Neural cell (in vitro differentiated cells): ENCODE measurements around the gene MTFMT. TPM values are rescaled to one million over a fixed set of nuclear protein-coding genes. Genes with fewer than 3 reads are reported as not detected.

Source experiments
- H2AFZ ChIP-seq: fragments of 200-600, 300-800 bp; sonication (generic), shearing (Covaris generic); 2 replicates; pipeline ENCODE4 v1.6.0; 2014; ENCODE audit warnings: low read depth, mild to moderate bottlenecking, antibody characterized with exemption, low read length, moderate library complexity
- H3F3A ChIP-seq: fragments of 200-600 bp; shearing (Covaris generic); 2 replicates; pipeline ENCODE4 v1.6.1; 2016; ENCODE audit warnings: mild to moderate bottlenecking, moderate library complexity, mixed read lengths, antibody characterized with exemption, low read length; ENCODE audit not compliant: insufficient read depth, poor library complexity, severe bottlenecking
- H3K27ac ChIP-seq: fragments of 200-600, 300-800 bp; sonication (generic), shearing (Covaris generic); 2 replicates; pipeline ENCODE4 v1.5.1; 2014; ENCODE audit warnings: mild to moderate bottlenecking, low read length, moderate library complexity
- H3K27me3 ChIP-seq: fragments of 300-800, 200-600 bp; sonication (generic), shearing (Covaris generic); 2 replicates; pipeline ENCODE4 v1.6.0; 2014; ENCODE audit warnings: mild to moderate bottlenecking, low read depth, low read length, moderate library complexity; ENCODE audit not compliant: insufficient read depth
- H3K36me3 ChIP-seq: fragments of 300-800, 200-600 bp; sonication (generic), shearing (Covaris generic); 2 replicates; pipeline ENCODE4 v1.5.1; 2014; ENCODE audit warnings: mild to moderate bottlenecking, antibody characterized with exemption, low read length, moderate library complexity; ENCODE audit not compliant: insufficient read depth
- H3K4me2 ChIP-seq: fragments of 300-800, 200-600 bp; sonication (generic), shearing (Covaris generic); 2 replicates; pipeline ENCODE4 v1.6.0; 2014; ENCODE audit warnings: mild to moderate bottlenecking, low read length
- H3K4me3 ChIP-seq: fragments of 300-800, 200-600 bp; sonication (generic), shearing (Covaris generic); 2 replicates; pipeline ENCODE4 v1.5.1; 2014; ENCODE audit warnings: mild to moderate bottlenecking, low read length, moderate library complexity
- H3K79me2 ChIP-seq: fragments of 200-600 bp; shearing (Covaris generic); replicated peaks from 2 replicates; pipeline ENCODE4 v1.6.0; 2014; ENCODE audit warnings: mild to moderate bottlenecking, low read length, moderate library complexity; ENCODE audit not compliant: insufficient read depth
- H3K9ac ChIP-seq: fragments of 300-800, 200-600 bp; sonication (generic), shearing (Covaris generic); 2 replicates; pipeline ENCODE4 v1.6.1; 2016; ENCODE audit warnings: mild to moderate bottlenecking, low read length, mixed read lengths
- H3K9me2 ChIP-seq: fragments of 200-600 bp; shearing (Covaris generic); 2 replicates; pipeline ENCODE4 v1.6.1; 2016; ENCODE audit warnings: mild to moderate bottlenecking, low read length, mixed read lengths; ENCODE audit not compliant: insufficient read depth
- H3K9me3 ChIP-seq: fragments of 200-600, 300-800 bp; sonication (generic), shearing (Covaris generic); 2 replicates; pipeline ENCODE4 v1.6.1; 2016; ENCODE audit warnings: mild to moderate bottlenecking, mixed run types, low read length, moderate library complexity, mixed read lengths
- H4K20me1 ChIP-seq: fragments of 200-600 bp; shearing (Covaris generic); 2 replicates; pipeline ENCODE4 v1.6.1; 2016; ENCODE audit warnings: mild to moderate bottlenecking, mixed run types; ENCODE audit not compliant: insufficient read depth
- EP300 ChIP-seq: fragments of 450-650 bp; conservative IDR thresholded peaks from 2 replicates; pipeline ENCODE4 v1.6.1; 2014; ENCODE audit warnings: antibody characterized with exemption, mild to moderate bottlenecking, moderate library complexity; ENCODE audit not compliant: poor library complexity, severe bottlenecking
- EZH2 ChIP-seq: fragments of 200-600, 300-800 bp; shearing (Covaris generic), sonication (generic); IDR thresholded peaks from 2 replicates; pipeline ENCODE4 v1.6.1; 2014; ENCODE audit warnings: antibody characterized with exemption, low read length, borderline replicate concordance, mild to moderate bottlenecking; ENCODE audit not compliant: insufficient read depth, poor library complexity, severe bottlenecking
- MXI1 ChIP-seq: fragments of 450-650 bp; conservative IDR thresholded peaks from 2 replicates; pipeline ENCODE4 v1.6.1; 2014; ENCODE audit warnings: antibody characterized with exemption, mild to moderate bottlenecking; ENCODE audit not compliant: poor library complexity, severe bottlenecking
- POLR2AphosphoS5 ChIP-seq: IDR thresholded peaks from 2 replicates; pipeline ENCODE4 v1.6.1; 2012
- RAD21 ChIP-seq: fragments of 450-650 bp; conservative IDR thresholded peaks from 2 replicates; pipeline ENCODE4 v1.6.1; 2014; ENCODE audit warnings: antibody characterized with exemption, mild to moderate bottlenecking, moderate library complexity
- SMC3 ChIP-seq: fragments of 450-650 bp; conservative IDR thresholded peaks from 2 replicates; pipeline ENCODE4 v1.6.1; 2014; ENCODE audit warnings: antibody characterized with exemption, mild to moderate bottlenecking, moderate library complexity; ENCODE audit not compliant: poor library complexity
- TAF1 ChIP-seq: IDR thresholded peaks from 2 replicates; pipeline ENCODE4 v1.6.1; 2012; ENCODE audit warnings: low read depth
- polyA plus RNA-seq: library from polyadenylated mRNA; depleted of rRNA; stranded (reverse); fragments of >200 nt; gene quantifications from 2 replicates; pipeline ENCODE4 v1.2.3, GENCODE V29; 2014
- TF ChIP-seq, protein P1 (sequence below): IDR thresholded peaks from 2 replicates; pipeline ENCODE4 v1.6.1; 2012; ENCODE audit warnings: borderline replicate concordance
- TF ChIP-seq, protein P2 (sequence below): fragments of 450-650 bp; IDR thresholded peaks from 2 replicates; pipeline ENCODE4 v1.5.1; 2014; ENCODE audit warnings: antibody characterized with exemption, mild to moderate bottlenecking, moderate library complexity; ENCODE audit not compliant: poor library complexity, severe bottlenecking

Gene MTFMT
- polyA plus RNA-seq, 1 donor from 2014 or later = 21.3 TPM

GRCh38 chr15:64997745-64998375 lies 31.6 kb downstream of the MTFMT start:
- TF ChIP-seq SMC3 (no peak), MXI1 (no peak), POLR2AphosphoS5 (no peak), TAF1 (no peak), EZH2 (no peak), EP300 (no peak), RAD21 (no peak)
- TF ChIP-seq, protein P1, sequence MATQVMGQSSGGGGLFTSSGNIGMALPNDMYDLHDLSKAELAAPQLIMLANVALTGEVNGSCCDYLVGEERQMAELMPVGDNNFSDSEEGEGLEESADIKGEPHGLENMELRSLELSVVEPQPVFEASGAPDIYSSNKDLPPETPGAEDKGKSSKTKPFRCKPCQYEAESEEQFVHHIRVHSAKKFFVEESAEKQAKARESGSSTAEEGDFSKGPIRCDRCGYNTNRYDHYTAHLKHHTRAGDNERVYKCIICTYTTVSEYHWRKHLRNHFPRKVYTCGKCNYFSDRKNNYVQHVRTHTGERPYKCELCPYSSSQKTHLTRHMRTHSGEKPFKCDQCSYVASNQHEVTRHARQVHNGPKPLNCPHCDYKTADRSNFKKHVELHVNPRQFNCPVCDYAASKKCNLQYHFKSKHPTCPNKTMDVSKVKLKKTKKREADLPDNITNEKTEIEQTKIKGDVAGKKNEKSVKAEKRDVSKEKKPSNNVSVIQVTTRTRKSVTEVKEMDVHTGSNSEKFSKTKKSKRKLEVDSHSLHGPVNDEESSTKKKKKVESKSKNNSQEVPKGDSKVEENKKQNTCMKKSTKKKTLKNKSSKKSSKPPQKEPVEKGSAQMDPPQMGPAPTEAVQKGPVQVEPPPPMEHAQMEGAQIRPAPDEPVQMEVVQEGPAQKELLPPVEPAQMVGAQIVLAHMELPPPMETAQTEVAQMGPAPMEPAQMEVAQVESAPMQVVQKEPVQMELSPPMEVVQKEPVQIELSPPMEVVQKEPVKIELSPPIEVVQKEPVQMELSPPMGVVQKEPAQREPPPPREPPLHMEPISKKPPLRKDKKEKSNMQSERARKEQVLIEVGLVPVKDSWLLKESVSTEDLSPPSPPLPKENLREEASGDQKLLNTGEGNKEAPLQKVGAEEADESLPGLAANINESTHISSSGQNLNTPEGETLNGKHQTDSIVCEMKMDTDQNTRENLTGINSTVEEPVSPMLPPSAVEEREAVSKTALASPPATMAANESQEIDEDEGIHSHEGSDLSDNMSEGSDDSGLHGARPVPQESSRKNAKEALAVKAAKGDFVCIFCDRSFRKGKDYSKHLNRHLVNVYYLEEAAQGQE = no peak
- TF ChIP-seq, protein P2, sequence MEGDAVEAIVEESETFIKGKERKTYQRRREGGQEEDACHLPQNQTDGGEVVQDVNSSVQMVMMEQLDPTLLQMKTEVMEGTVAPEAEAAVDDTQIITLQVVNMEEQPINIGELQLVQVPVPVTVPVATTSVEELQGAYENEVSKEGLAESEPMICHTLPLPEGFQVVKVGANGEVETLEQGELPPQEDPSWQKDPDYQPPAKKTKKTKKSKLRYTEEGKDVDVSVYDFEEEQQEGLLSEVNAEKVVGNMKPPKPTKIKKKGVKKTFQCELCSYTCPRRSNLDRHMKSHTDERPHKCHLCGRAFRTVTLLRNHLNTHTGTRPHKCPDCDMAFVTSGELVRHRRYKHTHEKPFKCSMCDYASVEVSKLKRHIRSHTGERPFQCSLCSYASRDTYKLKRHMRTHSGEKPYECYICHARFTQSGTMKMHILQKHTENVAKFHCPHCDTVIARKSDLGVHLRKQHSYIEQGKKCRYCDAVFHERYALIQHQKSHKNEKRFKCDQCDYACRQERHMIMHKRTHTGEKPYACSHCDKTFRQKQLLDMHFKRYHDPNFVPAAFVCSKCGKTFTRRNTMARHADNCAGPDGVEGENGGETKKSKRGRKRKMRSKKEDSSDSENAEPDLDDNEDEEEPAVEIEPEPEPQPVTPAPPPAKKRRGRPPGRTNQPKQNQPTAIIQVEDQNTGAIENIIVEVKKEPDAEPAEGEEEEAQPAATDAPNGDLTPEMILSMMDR = no peak

GRCh38 chr15:64997066-64997465 lies 32.4 kb downstream of the MTFMT start:
- Histone ChIP-seq H3K4me2 (no peak overlapping the region), H3K4me3 (no peak overlapping the region), H3K36me3 (no peaks in the 10 kb centered on the region), H3K9me3 (no peaks in the 10 kb centered on the region), H3K79me2 (no peaks in the 10 kb centered on the region), H4K20me1 (no peaks in the 10 kb centered on the region), H3K27me3 (no peaks in the 10 kb centered on the region), H3K27ac (no peak overlapping the region), H3K9ac (no peak overlapping the region), H2AFZ (no peak overlapping the region), H3F3A (no peaks in the 10 kb centered on the region), H3K9me2 (no peaks in the 10 kb centered on the region)
- no peak for TF ChIP-seq TAF1
- no peak for TF ChIP-seq EZH2
- TF ChIP-seq, protein P2 = no peak
- TF ChIP-seq POLR2AphosphoS5 = no peak
- no peak for TF ChIP-seq RAD21
- no peak for TF ChIP-seq MXI1
- TF ChIP-seq, protein P1 = no peak
- no peak for TF ChIP-seq EP300
- no peak for TF ChIP-seq SMC3

More at GRCh38 chr15:64997745-64998375, 31.6 kb downstream of the MTFMT start:
- Histone ChIP-seq H3K9me2 (no peaks in the 10 kb centered on the region), H3K27ac (no peak overlapping the region), H3F3A (no peaks in the 10 kb centered on the region), H3K9me3 (no peaks in the 10 kb centered on the region), H3K4me2 (no peak overlapping the region), H3K27me3 (no peaks in the 10 kb centered on the region), H4K20me1 (no peaks in the 10 kb centered on the region), H3K36me3 (no peaks in the 10 kb centered on the region), H3K9ac (no peak overlapping the region), H3K4me3 (no peak overlapping the region), H2AFZ (no peak overlapping the region), H3K79me2 (no peaks in the 10 kb centered on the region)
